HG02870 (cell line): ENCODE measurements around the gene NDUFV1.
A peak's percentile ranks its signal among the peaks of the same experiment; 100 is the strongest.

Experiments used
- ATAC-seq: cut with Tn5 transposase; IDR thresholded peaks from one replicate; pipeline ENCODE4 v1.9.1; 2021; ENCODE audit warnings: mild to moderate bottlenecking, moderate library complexity; ENCODE audit not compliant: unreplicated experiment

The NDUFV1 gene

DNA sequence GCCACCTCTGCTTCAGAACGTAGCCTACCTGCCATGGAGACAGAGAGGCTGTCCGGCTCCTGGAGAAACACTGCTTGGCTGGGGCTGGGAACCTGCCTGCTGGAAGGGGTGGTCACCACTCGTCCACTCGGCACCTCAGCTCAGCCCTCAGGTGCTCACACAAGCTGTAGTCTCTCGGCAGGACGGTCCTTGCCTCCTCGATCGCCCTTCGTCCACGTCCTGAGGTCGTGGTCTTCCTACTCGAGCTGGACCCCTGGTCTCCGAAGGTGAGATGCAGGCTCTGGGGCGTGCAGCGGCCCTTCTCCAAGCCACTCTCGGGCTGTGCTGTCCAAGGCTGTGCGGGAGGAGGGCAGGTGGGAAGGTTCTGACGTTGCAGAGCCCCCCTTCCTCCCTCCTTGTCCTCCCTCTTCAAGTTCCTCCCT lies 32.7 kb downstream of the NDUFV1 start, which contains the start of gene TBX10:
TSS of gene TBX10 (minus strand) at position 326 of the 422 bp plus-strand sequence. CDS start at position 35, 291 bp downstream.
- ATAC-seq = no peak

DNA sequence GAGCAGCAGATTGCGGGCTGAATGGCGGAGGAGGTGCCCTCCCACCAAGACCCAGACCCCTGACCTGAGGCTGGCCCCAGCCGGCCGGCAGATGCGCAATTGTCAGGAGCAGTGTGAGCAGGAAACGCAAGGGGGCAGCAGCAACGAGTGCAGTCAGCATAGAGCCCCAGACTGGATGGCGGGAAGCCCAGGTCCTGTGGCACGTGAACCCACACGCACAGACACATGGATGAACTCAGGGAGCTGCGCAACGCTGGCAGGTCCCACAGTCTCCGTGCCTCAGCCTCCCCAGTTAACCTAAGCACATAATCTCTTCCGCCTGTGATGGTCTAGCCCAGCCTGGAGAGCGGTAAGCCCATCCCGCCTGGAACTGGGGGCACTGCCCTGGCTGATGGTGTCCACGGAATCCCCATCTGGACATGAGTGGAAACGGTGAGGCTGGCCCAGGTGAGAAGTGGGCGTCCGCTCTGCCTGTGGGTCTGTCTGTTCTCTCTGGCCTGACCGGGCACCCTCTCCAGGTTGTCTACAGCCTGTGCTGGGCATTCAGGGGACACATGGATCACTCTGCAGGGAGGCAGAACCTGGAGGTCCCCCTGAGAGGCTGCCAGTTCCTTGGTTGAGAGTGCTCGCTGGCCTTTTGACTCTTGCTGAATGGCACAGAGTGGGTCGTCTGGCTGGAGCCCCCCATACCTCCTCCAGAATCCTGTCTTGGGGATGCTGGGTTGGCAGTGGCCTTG lies 33.5 kb downstream of the NDUFV1 start:
- no peak for ATAC-seq

DNA sequence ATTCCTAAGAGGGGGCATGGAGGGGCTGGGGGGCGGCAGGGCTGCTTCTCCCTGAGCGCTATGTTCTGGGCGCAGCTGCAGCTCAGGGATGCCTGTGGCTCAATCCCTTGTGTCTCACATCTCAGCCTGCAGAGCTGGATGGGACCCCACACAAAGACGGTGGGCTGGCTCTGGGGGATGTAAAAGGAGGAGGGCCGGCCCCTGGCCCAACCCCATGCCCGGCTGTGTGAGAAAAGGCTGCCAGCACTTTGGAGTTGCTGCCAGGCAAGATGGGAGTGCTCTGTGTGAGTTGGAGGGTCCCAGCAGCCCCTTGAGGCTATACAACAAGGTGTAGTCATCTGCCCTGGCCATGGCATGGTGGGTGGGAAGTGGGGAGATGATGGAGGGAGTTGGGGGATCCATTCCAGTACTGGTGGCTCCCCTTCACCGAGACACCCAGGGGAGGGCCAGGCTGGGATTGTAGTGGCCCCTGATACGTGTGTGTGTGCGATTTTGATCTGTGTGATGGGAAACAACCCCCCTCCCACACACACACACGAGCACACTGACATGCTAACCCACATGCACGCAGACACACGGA lies 34.1 kb downstream of the NDUFV1 start:
- ATAC-seq = no peak

DNA sequence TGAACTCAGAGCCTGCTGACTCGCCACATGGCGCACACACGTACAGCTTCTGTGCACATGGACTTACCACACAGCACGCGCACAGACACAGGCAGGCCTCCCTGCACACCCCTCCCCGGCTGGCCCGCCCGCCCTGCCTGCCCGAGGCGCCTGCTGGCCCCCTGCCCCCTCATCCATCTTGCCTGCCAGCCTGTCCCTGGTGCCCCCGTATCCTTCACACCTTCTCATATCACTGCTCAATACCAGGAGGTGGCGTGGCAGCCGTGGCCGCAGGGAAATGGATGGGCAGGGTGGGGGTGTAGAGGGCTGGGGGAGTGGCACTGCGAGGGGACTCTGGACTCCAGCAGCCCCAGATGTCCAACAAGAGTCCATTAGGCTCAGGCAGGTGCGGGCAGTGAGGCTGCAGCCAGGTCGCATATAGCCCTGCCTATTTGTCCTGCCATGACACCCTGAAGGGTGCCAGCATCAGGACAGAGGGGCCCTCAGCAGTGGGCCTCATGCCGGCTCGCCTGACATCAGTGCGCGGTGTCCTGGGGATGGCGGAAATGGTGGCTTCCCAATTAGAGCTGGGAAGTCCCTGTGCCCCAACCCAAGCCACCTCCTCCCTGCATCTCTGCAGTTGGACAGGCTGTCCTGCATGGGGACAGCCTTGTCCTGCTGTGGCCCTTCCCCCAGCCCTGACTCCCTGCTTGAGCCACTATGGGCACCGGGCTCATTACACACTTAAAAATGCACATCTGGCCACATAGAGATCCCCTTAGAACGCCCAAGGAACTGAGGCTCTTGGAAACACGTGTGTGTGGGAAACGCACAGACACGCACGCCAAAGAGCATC lies 34.8 kb downstream of the NDUFV1 start:
- no peak for ATAC-seq

DNA sequence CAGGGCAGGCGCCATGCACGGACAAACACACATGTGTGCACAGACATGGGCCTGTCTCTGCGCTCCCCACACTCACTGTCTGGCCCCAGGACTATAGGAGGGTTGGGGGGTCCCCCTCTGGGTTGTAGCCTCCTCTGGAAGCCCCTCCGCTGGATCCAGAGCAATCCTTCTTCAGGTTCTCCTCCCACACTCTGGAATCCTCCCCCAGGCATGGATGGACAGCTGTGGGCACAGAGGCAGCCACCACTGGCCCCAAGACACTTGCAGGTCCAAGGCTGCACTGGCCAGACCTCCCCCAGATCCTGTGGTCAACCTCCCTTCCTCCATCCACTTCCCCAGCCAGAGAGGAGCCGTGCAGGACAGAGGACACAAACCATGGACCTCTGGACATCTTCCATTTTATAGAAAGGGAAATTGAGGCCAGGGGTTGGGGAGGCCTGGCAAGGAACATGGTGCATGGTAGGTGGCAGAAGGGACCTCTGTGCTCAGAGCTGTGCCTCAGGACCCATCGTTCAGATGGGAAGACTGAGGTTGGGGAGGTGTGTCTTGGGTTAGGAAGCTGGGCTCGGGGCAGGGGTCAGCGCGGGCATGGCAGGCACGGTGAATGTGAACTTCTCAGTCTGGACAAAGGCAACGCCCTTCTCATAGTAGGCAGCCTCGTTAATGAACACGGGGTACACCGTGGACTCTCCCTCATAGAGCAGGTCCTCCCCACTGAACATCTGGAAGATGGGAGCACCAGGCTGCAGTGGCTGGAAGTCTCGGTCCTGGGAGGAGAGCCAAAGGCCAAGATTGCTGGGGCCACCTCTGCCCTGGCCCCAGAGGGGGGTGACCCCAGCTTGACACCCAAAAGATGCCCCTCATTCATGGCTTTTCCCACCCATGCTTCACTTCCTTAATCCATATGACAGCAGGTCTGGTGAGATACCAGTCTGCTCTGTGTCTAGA lies 35.7 kb downstream of the NDUFV1 start:
- no peak for ATAC-seq

DNA sequence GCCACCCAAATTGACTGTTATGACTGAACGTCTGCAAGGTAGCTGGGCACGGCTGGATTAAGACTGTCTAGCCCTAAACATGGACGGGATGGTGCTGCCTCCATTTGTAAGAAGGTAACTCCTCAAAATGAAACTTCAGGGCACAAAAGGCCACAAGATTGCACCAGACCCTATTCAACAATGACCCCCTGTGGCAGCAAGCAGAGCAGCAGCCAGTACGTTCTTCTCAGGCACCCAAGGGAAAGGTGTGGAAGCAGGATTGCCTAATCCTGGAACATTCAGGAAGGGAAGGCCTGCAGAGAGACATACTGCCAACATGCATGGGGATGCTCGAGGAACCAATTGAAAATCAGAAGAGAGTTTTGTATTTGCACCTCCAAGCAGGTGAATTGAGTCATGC lies 37.3 kb downstream of the NDUFV1 start:
- no peak for ATAC-seq

DNA sequence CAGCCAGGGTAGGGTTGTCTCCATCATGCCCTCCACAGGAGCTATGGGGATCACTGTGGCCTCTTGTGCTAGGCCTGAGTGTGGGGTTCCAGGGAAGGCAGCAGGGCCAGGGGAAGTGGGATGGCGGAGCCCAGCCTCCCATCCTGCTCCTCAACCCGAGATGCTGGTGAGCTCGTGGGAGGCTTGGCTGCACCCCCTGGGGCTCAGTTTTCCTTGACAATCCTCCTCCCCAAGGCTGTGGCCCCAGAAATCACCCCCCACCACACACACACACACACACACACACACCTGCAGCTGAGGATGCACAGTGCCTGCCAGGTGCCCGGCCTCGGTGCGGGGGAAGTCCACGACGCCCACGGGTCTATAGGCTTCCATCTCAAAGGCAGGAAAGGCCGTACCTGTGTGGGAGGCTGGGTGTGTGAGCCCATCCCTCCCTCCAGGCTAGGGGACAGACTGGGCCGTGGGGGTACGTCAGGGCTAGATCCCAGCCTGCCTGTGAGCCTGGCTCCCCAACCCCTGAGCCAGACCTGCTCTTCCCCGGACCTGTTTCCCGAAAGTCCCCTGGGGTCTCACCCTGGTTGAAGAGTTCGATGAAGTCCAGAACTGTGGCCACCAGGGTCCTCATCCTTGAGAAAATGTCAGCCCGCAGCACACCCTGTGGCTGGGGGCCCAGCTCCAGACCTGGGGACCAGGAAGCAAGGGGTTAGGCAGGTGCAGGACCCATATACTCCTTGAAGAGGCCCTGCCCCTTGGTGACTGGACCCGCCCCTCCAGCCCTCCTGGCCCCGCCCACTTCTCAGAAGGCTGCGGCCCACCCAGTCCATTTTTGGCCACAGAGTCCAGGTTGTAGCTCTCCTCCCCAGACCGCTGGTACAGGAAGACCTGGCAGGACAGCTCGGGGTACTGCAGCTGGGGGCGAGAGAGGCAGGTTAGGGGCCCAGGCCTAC lies 38.0 kb downstream of the NDUFV1 start:
- ATAC-seq = no peak

DNA sequence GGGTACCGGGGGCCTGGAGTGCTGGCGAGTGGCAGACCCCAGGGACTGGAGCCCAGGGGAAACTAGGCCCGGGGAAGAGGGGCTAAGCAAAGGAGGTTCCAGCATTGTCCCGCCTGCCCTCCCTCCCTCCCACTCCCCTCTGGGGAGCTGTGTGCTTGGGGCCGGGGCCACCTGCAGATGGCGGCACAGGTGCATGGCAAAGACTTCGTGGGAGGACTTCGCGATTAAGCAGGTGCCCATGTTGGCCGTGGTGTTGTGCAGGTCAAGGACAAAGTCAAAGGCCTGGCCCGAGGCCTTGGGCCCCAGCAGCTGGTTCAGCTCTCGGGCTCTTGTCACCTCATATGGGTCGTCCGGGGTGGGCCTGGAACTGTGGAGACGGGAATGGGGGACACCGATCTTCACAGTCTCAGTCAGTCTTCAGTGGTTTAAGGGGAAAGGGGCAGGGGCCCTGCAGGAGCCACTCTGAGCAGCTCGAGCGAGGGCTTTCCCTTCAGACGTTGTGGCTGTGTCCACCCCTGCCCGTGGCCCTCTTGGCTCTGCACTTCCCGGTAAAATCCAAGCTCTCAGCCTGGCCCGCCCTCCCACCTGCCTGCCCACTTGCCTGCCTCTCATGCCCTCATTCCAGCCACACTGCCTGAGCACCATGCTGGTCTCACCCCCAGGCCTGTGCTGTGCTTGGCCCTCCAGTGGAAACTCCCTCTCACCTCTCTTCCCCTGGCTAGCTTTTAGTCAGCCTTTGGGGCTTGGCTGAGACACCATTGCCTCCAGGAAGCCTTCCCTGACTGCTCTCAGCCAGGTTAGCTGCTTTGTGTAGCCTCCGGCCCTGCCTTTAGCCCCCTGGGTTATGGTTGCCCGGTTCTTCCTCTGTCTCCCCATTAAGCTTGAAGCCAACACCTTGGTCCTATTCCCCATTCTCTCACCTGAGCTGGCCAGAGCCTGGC lies 39.1 kb downstream of the NDUFV1 start:
- ATAC-seq = no peak

DNA sequence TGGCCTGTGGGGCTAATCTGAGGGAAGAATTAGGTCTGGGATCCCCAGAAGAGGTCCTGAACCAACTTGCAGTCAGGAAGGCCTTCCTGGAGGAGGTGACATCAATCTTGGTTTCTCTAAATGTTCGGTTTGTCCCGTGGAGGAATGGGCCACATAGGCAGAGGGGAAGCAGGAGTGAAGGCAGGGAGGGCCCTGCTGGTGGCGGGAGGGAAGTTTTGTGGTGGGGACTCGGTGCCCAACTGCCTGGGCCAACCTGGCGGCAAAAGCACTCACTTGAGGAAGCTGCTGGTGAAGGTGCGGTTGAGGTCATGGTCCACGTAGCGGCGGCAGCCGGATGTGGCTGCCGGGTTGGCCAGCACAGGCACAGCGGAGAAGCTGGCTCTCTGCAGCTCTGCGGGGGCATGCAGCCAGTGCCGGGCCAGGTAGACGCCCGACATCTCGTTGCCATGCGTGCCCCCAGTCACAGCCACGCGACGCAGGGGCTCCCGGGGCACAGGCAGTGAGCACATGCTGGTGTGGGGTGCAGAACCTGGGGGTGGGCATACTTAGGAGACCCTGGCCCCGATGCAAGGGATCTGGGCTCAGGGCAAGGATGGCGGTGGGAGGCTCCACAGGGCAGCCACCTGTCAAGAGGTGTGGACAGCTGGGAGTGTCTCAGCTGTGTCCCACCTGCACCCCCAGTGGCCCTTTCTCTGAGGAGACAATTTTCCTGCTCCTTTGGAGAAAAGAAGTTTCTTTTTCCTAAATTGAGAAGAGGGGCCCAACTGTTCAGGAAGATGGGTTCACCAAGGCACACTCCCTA lies 40.0 kb downstream of the NDUFV1 start:
- ATAC-seq = no peak

DNA sequence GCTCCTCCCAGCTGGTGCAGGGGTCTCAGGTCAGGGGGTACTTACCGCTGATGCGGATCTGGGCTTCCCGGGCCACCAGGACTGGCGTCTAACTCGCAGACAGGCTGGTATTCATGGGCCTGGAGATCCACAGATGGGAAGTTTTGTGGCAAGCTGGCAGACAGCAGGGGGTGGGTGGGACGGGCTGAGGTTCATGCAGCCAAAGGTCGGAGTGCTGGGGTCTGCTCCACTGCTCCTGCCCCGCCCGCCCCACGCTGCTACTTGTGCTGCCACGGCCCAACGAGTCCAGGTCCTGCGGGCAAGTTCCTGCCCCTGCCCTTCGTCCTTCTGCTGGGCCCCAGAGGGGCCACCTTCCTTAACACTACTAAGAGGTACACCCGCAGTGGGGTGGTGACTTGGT lies 40.7 kb downstream of the NDUFV1 start:
- no peak for ATAC-seq

DNA sequence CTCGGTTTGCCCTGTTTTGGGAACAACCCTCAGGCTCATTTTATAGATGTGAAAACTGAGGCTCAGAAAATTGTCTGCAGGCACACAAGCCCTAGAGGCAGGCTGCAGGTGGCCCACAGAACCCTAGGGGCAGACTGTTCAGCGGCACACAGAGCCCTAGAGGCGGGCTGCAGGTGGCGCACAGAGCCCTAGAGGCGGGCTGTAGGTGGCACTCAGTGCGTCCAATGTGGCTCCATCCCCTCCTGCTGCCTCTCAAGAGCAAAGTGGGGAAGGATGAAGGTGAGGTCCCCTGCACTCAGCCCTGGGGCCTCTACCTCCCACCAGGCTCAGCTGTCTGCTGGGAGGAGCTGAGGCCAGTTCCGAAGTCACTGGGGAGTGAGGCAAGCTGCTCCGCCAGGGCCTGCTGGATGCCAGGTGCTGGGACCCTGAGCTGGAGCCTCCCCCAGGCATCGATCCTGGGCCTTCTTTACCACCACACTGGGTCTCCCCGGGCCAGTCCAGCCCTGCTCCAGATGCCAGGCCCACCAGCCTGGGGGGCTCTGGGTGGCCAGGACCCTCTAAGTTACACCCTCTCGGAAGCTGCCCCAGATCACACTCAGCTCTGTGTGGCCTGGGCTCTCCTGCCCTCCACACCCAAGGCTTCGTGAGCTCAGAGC lies 41.5 kb downstream of the NDUFV1 start:
- peak; percentile 46 for ATAC-seq

DNA sequence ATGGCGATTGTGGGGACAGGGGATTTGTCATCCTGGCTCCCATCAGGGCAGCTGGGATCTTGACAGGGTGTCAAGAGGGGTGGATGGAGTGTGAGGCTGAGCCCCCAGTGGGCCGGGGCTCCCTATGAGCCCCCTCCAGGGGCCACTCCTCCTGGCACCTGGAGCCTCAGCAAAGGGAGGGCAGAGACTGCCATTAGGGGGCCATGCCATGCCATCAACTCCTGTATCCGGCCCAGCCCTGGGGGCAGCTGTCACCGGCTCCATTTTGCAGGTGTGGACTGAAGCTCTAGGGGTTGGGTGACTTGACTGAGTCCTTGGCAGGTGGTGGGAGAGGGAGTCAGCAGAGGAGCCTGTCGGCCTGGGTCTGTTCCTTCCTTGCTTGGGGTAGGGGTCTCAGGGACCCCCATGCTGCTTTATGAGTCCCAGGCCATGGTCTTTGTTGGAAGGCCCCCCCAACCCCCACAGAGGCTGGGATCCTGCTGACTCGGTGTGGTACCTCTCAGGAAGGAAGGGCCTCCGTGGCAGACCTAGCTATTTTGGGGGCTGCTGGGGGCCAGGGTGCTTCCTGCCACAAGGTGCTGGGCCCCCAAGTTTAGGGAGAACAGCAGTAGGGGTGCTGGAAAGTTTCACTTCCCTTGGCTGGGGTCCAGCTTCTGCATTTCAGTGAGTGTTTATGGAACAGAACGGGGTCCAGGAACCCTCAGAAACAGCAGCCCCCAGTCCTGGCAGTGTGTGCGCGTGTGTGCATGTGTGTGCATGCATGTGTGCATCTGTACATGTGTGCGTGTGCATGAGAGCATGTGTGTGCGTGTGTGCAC lies 42.3 kb downstream of the NDUFV1 start:
- no peak for ATAC-seq

DNA sequence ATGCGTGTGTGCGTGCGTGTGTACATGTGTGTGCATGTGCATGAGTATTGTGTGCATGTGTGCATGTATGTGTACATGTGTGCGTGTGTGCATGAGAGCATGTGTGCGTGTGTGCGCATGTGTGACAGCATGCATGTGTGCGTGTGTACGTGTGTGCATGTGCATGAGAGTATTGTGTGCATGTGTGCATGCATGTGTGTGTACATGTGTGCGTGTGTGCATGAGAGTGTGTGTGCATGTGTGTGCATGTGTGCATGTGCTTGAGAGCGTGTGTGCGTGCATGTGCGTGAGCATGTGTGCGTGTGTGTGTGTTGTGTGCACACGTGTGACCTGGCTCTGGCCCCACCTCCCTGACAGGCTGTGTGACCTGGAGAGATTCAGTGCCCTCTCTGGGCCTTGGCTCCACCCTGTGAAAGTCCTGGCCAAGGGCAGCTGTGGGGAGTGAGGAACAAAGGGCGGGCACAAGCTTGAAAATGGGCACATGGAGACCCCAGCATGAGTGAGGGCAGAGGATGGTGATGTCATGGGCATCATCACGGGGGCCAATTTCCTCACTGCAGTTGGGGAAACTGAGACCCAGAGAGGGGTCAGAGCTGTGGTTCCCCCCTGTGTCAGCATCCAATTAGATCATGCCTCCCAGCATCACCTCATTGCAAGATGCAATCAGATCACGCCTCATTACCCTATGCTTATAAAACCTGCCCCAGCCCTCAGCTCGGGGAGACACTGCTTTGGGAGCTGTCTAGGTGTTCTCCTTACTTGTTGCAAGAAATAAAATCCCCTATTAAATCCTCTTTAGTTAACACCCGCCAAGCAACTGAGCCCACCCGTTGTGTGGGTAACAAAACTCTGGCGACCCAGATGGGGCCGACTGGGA lies 43.1 kb downstream of the NDUFV1 start:
- no peak for ATAC-seq

DNA sequence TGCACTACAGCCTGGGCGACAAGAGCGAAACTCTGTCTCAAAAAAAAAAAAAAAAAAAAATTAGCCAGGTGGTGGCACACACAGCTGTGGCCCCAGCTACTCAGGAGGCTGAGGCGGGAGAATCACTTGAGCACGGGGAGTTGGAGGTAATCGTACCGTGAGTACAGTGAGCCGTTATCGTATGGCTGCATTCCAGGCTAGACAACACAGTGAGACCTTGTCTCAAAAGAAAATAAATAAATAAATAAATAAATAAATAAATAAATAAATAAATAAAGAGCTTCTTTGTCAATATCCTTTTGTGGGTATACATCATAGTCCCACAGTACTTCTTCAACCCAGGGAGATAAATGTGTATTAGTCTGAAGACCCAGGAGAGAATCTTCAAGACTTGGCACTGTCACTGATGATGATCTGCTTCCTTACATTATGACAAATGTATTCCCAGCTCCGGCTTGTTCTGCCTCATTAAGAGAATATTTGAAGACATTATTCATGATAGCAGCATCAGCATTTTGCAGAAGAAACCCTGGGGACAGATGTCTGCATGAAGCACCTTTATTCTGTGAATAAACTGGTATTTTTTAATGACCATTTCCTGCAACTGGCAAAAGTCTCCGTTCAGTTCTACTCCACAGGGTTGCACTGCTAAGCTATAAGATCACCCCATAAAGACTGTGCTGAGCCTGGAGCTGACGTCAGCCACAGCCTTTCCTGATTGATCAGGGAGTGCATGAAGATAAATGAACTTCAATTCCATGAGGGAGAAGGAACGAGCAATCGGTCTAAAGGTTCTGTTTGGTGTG lies 45.4 kb downstream of the NDUFV1 start:
- ATAC-seq = no peak
